Vagina (tissue), 2 donors: ENCODE results near the gene CADPS2. TPM values are rescaled to one million over a fixed set of nuclear protein-coding genes. Genes with fewer than 3 reads are reported as not detected.

Experiments
- DNase-seq, 2 donors: peaks; one replicate each; pipeline ENCODE4 v3.0.0-alpha.2; 2017; ENCODE audit errors: extremely low spot score in 2 of 2
- H3K27ac ChIP-seq: fragments of 200-600 bp; sonication (generic); one replicate; pipeline ENCODE4 v1.5.1; 2019
- H3K27me3 ChIP-seq: fragments of 200-600 bp; sonication (generic); one replicate; pipeline ENCODE4 v1.5.1; 2019
- H3K36me3 ChIP-seq, 2 donors: fragments of 200-600 bp; sonication (generic); one replicate each; pipeline ENCODE4 v1.5.1; 2017 to 2019
- H3K4me1 ChIP-seq: fragments of 200-600 bp; sonication (generic); one replicate; pipeline ENCODE4 v1.5.1; 2019
- H3K4me3 ChIP-seq, 2 donors: fragments of 200-600 bp; sonication (generic); 1 replicate in 1 of 2; 2 replicates in 1 of 2; pipeline ENCODE4 v1.5.1; 2016 to 2019
- H3K9me3 ChIP-seq: fragments of 200-600 bp; sonication (generic); one replicate; pipeline ENCODE4 v1.5.1; 2019
- CTCF ChIP-seq, 3 experiments: fragments of 450-650 bp in 2 of 3; fragments of 200-600 bp in 1 of 3; sonication (generic) in 1 of 3; IDR thresholded peaks; one replicate each; pipeline ENCODE4 v1.5.1; 2017 to 2019; ENCODE audit warnings: antibody characterized with exemption in 3 of 3, mild to moderate bottlenecking in 2 of 3, moderate library complexity in 2 of 3
- POLR2A ChIP-seq, 2 donors: fragments of 450-650 bp; IDR thresholded peaks; one replicate each; pipeline ENCODE4 v1.6.1; 2017; ENCODE audit warnings: antibody characterized with exemption in 2 of 2, mild to moderate bottlenecking in 2 of 2, moderate library complexity in 2 of 2
- POLR2AphosphoS5 ChIP-seq, 2 donors: sonication (generic); formaldehyde crosslinking; IDR thresholded peaks; one replicate each; pipeline ENCODE4 v1.9.0; 2017; ENCODE audit warnings: antibody characterized with exemption in 2 of 2, mild to moderate bottlenecking in 2 of 2, low read depth in 1 of 2; ENCODE audit not compliant: insufficient read depth in 1 of 2
- intact Hi-C: fragments of 100-400 bp; cut with DNase I; formaldehyde crosslinking; loops from one replicate; pipeline ENCODE4 v1.15.1; 2023
- total RNA-seq: library from RNA; depleted of rRNA; stranded (reverse); fragments of >200 nt; gene quantifications from one replicate; pipeline ENCODE4 v1.2.3, GENCODE V29; 2016

CADPS2 gene
- total RNA-seq, 1 donor from 2014 or later = 25.5 TPM

DNA sequence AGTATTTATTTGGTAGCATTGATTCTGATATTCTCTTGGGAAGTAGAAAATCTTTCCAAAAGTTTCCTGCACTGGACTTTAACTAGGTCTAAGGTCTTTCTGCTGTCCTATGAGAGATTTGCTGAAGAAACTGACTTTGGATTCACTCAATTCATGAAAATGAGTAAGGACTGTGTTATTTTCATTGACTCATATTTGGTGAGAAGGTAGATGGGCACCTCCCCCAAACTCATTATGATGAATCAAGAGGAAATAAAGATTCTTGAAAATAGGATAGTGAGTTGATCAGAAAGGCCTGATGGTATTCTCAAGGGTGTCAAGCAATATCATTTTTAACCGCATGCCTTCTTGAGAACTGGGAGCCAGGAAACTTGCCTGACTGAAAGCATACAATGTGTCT, 297.6 kb downstream of the CADPS2 start:
- no peak for TF ChIP-seq POLR2A (IDR thresholded peaks at IDR 0.05)
- no peak for TF ChIP-seq POLR2AphosphoS5 (IDR thresholded peaks at IDR 0.05; ENCODE audit: insufficient read depth in 1 of 2, low read depth in 1 of 2)
- TF ChIP-seq CTCF (IDR thresholded peaks at IDR 0.05) = no peak
- no peak for DNase-seq
- Histone ChIP-seq H3K4me3 (no peak overlapping the region), H3K27ac (no peak overlapping the region), H3K27me3 (no peaks in the 10 kb centered on the region), H3K36me3 (no peaks in the 10 kb centered on the region), H3K9me3 (no peaks in the 10 kb centered on the region), H3K4me1 (no peaks in the 10 kb centered on the region)
- intact Hi-C loops = no loop called here

GRCh38 chr7:122584676-122585251, 301.5 kb downstream of the CADPS2 start:
- DNase-seq = no peak
- Histone ChIP-seq H3K4me1 (no peaks in the 10 kb centered on the region), H3K4me3 (no peak overlapping the region), H3K9me3 (no peaks in the 10 kb centered on the region), H3K27me3 (no peaks in the 10 kb centered on the region), H3K27ac (no peak overlapping the region), H3K36me3 (peaks cover 0 to 4% of the 10 kb centered on the region in 2 donors)
- no peak for TF ChIP-seq POLR2AphosphoS5 (IDR thresholded peaks at IDR 0.05; ENCODE audit: insufficient read depth in 1 of 2, low read depth in 1 of 2)
- no peak for TF ChIP-seq CTCF (IDR thresholded peaks at IDR 0.05)
- TF ChIP-seq POLR2A (IDR thresholded peaks at IDR 0.05) = no peak
- intact Hi-C loops = no loop called here

GRCh38 chr7:122578350-122578749, 307.9 kb downstream of the CADPS2 start:
- intact Hi-C loops = no loop called here

DNA sequence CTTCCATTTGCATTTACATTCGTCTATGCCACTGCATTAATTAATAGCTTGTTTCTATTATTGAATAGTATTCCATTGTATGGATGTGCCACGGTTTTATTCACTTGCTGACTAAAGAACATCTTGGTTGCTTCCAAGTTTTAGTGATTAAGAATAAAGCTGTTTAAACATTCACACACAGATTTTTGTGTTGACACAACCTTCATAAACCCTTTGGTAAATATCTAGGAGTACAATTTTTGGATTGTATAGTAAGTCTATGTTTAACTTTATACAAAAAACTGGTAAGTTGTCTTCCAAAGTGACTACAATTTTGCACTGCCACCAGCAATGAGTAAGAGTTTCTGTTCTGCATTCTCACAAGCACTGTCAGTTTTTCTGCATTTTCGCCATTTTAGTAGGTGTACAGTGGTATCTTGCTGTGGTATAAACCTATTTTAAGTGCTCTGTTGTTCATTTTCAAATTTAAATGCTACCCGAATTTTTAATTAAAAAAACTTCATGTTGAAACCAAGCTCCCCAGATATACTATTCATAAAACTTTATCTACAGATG, 308.7 kb downstream of the CADPS2 start:
- H3K27me3 ChIP-seq = no peaks in the 10 kb centered on the region
- TF ChIP-seq CTCF (IDR thresholded peaks at IDR 0.05) (no peak), POLR2AphosphoS5 (IDR thresholded peaks at IDR 0.05; ENCODE audit: insufficient read depth in 1 of 2, low read depth in 1 of 2) (no peak), POLR2A (IDR thresholded peaks at IDR 0.05) (no peak)

More at GRCh38 chr7:122578350-122578749, 307.9 kb downstream of the CADPS2 start:
- Histone ChIP-seq H3K4me1 (no peaks in the 10 kb centered on the region), H3K4me3 (no peak overlapping the region), H3K27me3 (no peaks in the 10 kb centered on the region), H3K9me3 (no peaks in the 10 kb centered on the region), H3K36me3 (peaks cover 0 to 4% of the 10 kb centered on the region in 2 donors), H3K27ac (no peak overlapping the region)
- DNase-seq = no peak
- TF ChIP-seq CTCF (IDR thresholded peaks at IDR 0.05) (no peak), POLR2A (IDR thresholded peaks at IDR 0.05) (no peak), POLR2AphosphoS5 (IDR thresholded peaks at IDR 0.05; ENCODE audit: insufficient read depth in 1 of 2, low read depth in 1 of 2) (no peak)

DNA sequence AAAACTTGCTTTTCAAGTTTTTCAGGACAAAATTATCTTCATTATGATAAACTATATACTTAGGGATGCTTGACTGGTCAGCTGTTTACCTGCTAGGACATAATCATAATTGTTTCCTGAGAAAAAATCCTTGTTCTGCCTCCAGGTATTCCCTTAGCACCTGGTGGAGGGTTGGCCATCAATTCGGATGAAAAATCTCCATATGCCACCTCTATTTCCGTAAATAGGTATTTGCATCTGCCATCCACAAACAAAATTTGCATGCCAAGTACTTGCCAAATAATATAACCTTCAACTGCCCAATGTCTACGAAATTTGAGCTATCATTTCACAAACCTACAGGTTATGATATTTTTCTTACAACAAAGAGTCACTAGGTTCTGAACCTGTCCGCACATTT, 313.6 kb downstream of the CADPS2 start:
- no peak for DNase-seq
- Histone ChIP-seq H3K36me3 (no peaks in the 10 kb centered on the region), H3K9me3 (no peaks in the 10 kb centered on the region), H3K4me3 (no peak overlapping the region), H3K4me1 (no peaks in the 10 kb centered on the region), H3K27ac (no peak overlapping the region), H3K27me3 (no peaks in the 10 kb centered on the region)
- TF ChIP-seq CTCF (IDR thresholded peaks at IDR 0.05) (no peak), POLR2A (IDR thresholded peaks at IDR 0.05) (no peak), POLR2AphosphoS5 (IDR thresholded peaks at IDR 0.05; ENCODE audit: insufficient read depth in 1 of 2, low read depth in 1 of 2) (no peak)
- intact Hi-C loops = no loop called here

More for the DNA sequence above, 308.7 kb downstream of the CADPS2 start:
- H3K9me3 ChIP-seq = no peaks in the 10 kb centered on the region
- H3K36me3 ChIP-seq = peaks cover 0 to 4% of the 10 kb centered on the region in 2 donors
- no peaks in the 10 kb centered on the region for H3K4me1 ChIP-seq
- no peak overlapping the region for H3K4me3 ChIP-seq
- no peak for DNase-seq
- intact Hi-C loops = no loop called here
- no peak overlapping the region for H3K27ac ChIP-seq
